ENCODE results near the gene KMO.

DNA sequence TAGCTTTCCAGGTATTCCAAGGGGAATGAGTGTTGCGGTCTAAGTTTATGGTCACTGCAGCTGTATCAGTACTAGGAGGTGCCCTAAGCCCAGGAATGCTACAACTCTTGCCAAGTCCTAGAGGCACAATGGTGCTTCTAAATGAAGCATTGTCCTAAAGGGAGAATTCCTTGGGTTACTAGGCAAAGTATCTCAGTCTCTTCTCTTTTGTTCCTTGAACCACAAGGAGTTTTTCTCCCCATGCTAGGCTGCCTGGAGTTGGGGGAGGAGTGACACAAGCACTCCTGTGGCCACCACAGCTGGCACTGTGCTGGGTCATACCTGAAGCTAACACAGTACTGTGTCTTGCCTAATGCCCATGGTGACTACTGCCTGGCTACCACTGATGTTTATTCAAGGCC, 50.7 kb downstream of the KMO start:
- TF ChIP-seq, protein P1, sequence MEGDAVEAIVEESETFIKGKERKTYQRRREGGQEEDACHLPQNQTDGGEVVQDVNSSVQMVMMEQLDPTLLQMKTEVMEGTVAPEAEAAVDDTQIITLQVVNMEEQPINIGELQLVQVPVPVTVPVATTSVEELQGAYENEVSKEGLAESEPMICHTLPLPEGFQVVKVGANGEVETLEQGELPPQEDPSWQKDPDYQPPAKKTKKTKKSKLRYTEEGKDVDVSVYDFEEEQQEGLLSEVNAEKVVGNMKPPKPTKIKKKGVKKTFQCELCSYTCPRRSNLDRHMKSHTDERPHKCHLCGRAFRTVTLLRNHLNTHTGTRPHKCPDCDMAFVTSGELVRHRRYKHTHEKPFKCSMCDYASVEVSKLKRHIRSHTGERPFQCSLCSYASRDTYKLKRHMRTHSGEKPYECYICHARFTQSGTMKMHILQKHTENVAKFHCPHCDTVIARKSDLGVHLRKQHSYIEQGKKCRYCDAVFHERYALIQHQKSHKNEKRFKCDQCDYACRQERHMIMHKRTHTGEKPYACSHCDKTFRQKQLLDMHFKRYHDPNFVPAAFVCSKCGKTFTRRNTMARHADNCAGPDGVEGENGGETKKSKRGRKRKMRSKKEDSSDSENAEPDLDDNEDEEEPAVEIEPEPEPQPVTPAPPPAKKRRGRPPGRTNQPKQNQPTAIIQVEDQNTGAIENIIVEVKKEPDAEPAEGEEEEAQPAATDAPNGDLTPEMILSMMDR (IDR thresholded peaks at IDR 0.05): no peak
- TF ChIP-seq EZH2phosphoT487 (IDR thresholded peaks at IDR 0.05): no peak

Data from neural progenitor cell (in vitro differentiated cells).